SU-DHL-6 (cell line): ENCODE data around the gene BBS10.

Experiments used
- H2AFZ ChIP-seq: fragments of 200-600 bp; sonication (generic); 2 replicates; pipeline ENCODE4 v1.6.1; 2014; ENCODE audit warnings: low read depth, mild to moderate bottlenecking, moderate library complexity, mixed read lengths, antibody characterized with exemption, low read length; ENCODE audit not compliant: severe bottlenecking
- H3F3A ChIP-seq: fragments of 200-600 bp; shearing (Covaris generic); 2 replicates; pipeline ENCODE4 v1.6.0; 2016; ENCODE audit warnings: antibody characterized with exemption, mild to moderate bottlenecking; ENCODE audit not compliant: insufficient read depth
- H3K27ac ChIP-seq: fragments of 200-600 bp; sonication (generic); 2 replicates; pipeline ENCODE4 v1.5.1; 2016; ENCODE audit warnings: low read depth, mild to moderate bottlenecking, low read length, moderate library complexity, mixed read lengths
- H3K27me3 ChIP-seq: fragments of 200-600 bp; sonication (generic), shearing (Covaris generic); 2 replicates; pipeline ENCODE4 v1.6.0; 2014; ENCODE audit warnings: mild to moderate bottlenecking, low read length
- H3K36me3 ChIP-seq: fragments of 200-600 bp; sonication (generic); 2 replicates; pipeline ENCODE4 v1.6.1; 2014; ENCODE audit warnings: mild to moderate bottlenecking, low read length, mixed read lengths
- H3K4me2 ChIP-seq: fragments of 300-600, 200-600 bp; shearing (Covaris generic), sonication (generic); 2 replicates; pipeline ENCODE4 v1.6.0; 2014; ENCODE audit warnings: low read length, low read depth, mild to moderate bottlenecking; ENCODE audit not compliant: poor library complexity, severe bottlenecking
- H3K4me3 ChIP-seq: fragments of 200-600 bp; sonication (generic); 2 replicates; pipeline ENCODE4 v1.5.1; 2014; ENCODE audit warnings: antibody characterized with exemption, low read length, mild to moderate bottlenecking, mixed read lengths; ENCODE audit not compliant: insufficient read depth, poor library complexity, severe bottlenecking
- H3K79me2 ChIP-seq: fragments of 200-600 bp; sonication (generic); 2 replicates; pipeline ENCODE4 v1.6.1; 2014; ENCODE audit warnings: mild to moderate bottlenecking, low read length, moderate library complexity; ENCODE audit not compliant: insufficient read depth
- H3K9ac ChIP-seq: fragments of 200-600 bp; sonication (generic); 2 replicates; pipeline ENCODE4 v1.7.0; 2014; ENCODE audit warnings: mild to moderate bottlenecking, low read length
- H3K9me2 ChIP-seq: fragments of 200-600 bp; sonication (generic); replicated peaks from 2 replicates; pipeline ENCODE4 v1.6.1; 2014; ENCODE audit warnings: low read length; ENCODE audit not compliant: insufficient read depth
- H3K9me3 ChIP-seq: fragments of 200-600 bp; sonication (generic); 2 replicates; pipeline ENCODE4 v1.6.1; 2014; ENCODE audit warnings: low read length, mixed read lengths; ENCODE audit not compliant: insufficient read depth
- H4K20me1 ChIP-seq: fragments of 200-600 bp; sonication (generic); 2 replicates; pipeline ENCODE4 v1.6.1; 2014; ENCODE audit warnings: low read depth, mild to moderate bottlenecking, antibody characterized with exemption, low read length, moderate library complexity, mixed read lengths
- EZH2phosphoT487 ChIP-seq: fragments of 200-600 bp; sonication (generic), shearing (Covaris generic); conservative IDR thresholded peaks from 2 replicates; pipeline ENCODE4 v1.6.1; 2018; ENCODE audit warnings: mild to moderate bottlenecking, antibody characterized with exemption, low read length, moderate library complexity, mixed read lengths
- TF ChIP-seq, protein P1 (sequence below): fragments of 200-600 bp; sonication (generic); IDR thresholded peaks from one replicate; pipeline ENCODE4 v1.5.1; 2017; ENCODE audit warnings: antibody characterized with exemption, mild to moderate bottlenecking, low read length, moderate library complexity; ENCODE audit not compliant: insufficient read depth, poor library complexity, severe bottlenecking

BBS10 gene

DNA sequence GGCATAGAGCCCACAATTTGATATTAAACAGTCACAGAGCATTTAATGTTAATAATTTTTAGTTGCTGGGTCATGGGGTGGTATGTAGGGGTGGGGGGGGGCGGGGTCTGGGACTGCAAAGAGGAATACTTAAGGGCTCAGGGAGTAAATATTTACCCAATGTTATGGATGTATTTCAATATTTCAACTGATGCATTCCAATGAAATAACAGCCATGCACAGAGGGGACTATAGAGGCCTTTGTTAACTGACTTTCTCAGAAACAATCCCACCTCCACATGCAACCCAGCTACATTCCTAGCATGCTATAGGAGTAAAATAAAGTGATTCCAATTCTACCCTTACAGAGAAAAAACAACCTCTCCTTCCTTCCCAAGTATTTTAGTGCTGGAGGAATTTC is 7.9 kb upstream of the BBS10 start:
- Histone ChIP-seq H2AFZ (no peak overlapping the region), H4K20me1 (no peaks in the 10 kb centered on the region), H3K4me2 (no peak overlapping the region), H3K27ac (no peak overlapping the region), H3K9me3 (no peaks in the 10 kb centered on the region), H3K27me3 (no peaks in the 10 kb centered on the region), H3K4me3 (no peak overlapping the region), H3F3A (no peaks in the 10 kb centered on the region), H3K36me3 (peaks cover 10% of the 10 kb centered on the region; the same call in 1 of the 2 replicates), H3K9me2 (no peaks in the 10 kb centered on the region), H3K9ac (no peak overlapping the region), H3K79me2 (no peaks in the 10 kb centered on the region)
- TF ChIP-seq EZH2phosphoT487: no peak
- TF ChIP-seq, protein P1, sequence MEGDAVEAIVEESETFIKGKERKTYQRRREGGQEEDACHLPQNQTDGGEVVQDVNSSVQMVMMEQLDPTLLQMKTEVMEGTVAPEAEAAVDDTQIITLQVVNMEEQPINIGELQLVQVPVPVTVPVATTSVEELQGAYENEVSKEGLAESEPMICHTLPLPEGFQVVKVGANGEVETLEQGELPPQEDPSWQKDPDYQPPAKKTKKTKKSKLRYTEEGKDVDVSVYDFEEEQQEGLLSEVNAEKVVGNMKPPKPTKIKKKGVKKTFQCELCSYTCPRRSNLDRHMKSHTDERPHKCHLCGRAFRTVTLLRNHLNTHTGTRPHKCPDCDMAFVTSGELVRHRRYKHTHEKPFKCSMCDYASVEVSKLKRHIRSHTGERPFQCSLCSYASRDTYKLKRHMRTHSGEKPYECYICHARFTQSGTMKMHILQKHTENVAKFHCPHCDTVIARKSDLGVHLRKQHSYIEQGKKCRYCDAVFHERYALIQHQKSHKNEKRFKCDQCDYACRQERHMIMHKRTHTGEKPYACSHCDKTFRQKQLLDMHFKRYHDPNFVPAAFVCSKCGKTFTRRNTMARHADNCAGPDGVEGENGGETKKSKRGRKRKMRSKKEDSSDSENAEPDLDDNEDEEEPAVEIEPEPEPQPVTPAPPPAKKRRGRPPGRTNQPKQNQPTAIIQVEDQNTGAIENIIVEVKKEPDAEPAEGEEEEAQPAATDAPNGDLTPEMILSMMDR: no peak

DNA sequence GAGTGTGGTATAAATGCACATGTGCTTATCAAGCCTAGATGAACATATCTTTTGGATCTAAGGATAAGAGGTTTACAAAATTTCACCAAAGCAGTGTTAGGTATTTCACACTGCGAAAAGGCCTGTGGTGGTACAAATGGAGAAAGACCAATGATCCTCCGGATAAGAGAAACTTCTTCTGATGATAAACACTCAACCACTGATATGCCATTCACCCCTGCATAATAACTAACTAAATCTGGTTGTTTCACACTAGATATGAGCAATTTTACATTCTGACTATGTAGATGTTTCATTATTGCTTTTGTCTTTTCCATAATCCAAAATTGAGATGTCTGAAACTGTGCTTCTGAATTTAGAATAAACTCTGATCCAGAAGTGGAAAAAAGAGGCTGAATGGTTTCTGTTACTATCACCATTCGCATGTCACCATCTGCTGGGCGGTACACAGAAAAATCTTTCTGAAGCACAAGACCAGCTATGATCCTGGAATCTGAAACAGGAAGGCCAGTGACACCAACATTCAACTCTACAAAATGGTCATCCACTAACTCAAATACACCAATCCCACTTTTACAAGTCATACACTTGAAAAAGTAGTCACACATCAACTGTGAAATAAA is 1.3 kb downstream of the BBS10 start:
- no peaks in the 10 kb centered on the region for H3K27me3 ChIP-seq
- H3K9me2 ChIP-seq: no peaks in the 10 kb centered on the region
- peaks cover 6% of the 10 kb centered on the region; the same call in 1 of the 2 replicates for H3F3A ChIP-seq
- H3K9me3 ChIP-seq: no peaks in the 10 kb centered on the region
- H4K20me1 ChIP-seq: no peaks in the 10 kb centered on the region
- H3K36me3 ChIP-seq: no peaks in the 10 kb centered on the region
- TF ChIP-seq, protein P1: peak; percentile 26
- no peak for TF ChIP-seq EZH2phosphoT487
- H3K27ac ChIP-seq: no peak overlapping the region
- peaks cover 10% of the 10 kb centered on the region for H3K79me2 ChIP-seq
- H2AFZ ChIP-seq: no peak overlapping the region
- peak overlapping the region; percentile 83 for H3K4me2 ChIP-seq
- peak overlapping the region; percentile 79 for H3K9ac ChIP-seq
- peak overlapping the region; percentile 83 for H3K4me3 ChIP-seq

DNA sequence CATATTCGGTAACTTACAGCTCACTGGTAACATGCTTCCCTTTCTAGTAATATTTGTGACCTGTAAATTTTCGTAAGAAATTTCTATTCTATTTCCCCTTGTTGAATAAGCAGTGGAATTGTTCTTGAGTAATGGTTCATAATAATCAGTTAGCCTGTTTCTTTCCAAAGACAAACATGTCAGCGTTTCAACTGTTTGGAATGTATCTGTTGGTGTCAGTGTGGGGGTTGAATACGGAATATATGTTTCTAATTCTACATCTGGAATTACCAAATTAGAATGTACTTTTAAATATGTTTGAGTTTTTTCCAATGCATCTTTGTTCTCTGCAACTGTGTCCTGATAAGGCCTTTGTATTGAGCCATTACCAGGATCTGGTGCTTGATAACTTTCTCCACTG is 2.0 kb downstream of the BBS10 start:
- Histone ChIP-seq H3K9me2 (no peaks in the 10 kb centered on the region), H3K4me3 (no peak overlapping the region), H3K79me2 (peaks cover 10% of the 10 kb centered on the region), H2AFZ (no peak overlapping the region), H3K9me3 (no peaks in the 10 kb centered on the region), H3K27me3 (no peaks in the 10 kb centered on the region), H3K4me2 (peak overlapping the region; percentile 83), H3F3A (peaks cover 6% of the 10 kb centered on the region; the same call in 1 of the 2 replicates), H3K27ac (no peak overlapping the region), H3K9ac (no peak overlapping the region), H4K20me1 (no peaks in the 10 kb centered on the region), H3K36me3 (no peaks in the 10 kb centered on the region)
- TF ChIP-seq, protein P1: no peak
- no peak for TF ChIP-seq EZH2phosphoT487
